ENCODE data around the gene CNPY2.

The CNPY2 gene

DNA sequence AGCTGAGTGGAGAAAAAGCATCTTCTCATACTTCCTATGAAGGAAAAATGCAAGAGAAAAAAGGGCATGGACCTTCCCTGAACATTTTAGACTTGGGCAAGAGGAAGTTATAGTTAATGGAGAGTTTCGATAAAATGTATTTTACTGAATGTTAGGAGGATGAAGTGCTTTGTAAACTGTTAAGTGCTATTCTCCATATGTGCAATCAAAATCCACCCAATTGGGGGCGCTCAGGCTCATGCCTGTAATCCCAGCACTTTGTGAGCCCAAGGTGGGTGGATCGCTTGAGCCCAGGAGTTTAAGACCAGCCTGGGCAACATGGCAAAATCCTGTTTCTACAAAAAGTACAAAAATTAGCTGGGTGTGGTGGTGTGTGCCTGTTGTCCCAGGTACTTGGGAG, 1.9 kb upstream of the CNPY2 start:
- H3K79me1 ChIP-seq (ENCODE audit: low read length) = peaks cover 9% of the 10 kb centered on the region
- peaks cover 12% of the 10 kb centered on the region for H3K79me2 ChIP-seq (ENCODE audit: control insufficient read depth, insufficient read depth, low read length, poor library complexity)
- H4K12ac ChIP-seq (ENCODE audit: low read depth, low read length) = no peak overlapping the region
- H3K4me3 ChIP-seq (ENCODE audit: low read depth, low read length) = no peak overlapping the region
- H4K8ac ChIP-seq (ENCODE audit: low read depth, low read length) = no peak overlapping the region
- no peak overlapping the region for H3K27ac ChIP-seq (ENCODE audit: low read depth, low read length)
- H2BK120ac ChIP-seq (ENCODE audit: insufficient read depth, low read length, poor library complexity) = no peak overlapping the region
- peaks cover 6 to 10% of the 10 kb centered on the region in 2 experiments for H3K36me3 ChIP-seq (ENCODE audit: control insufficient read depth in 1 of 2, insufficient read depth in 2 of 2, low read length in 2 of 2)
- no peak overlapping the region for H2BK12ac ChIP-seq (ENCODE audit: low read length)
- H3K4me2 ChIP-seq (ENCODE audit: low read length) = no peak overlapping the region
- DNase-seq = no peak
- no peak overlapping the region for H3K9ac ChIP-seq (ENCODE audit: low read length)
- H3K27me3 ChIP-seq (ENCODE audit: insufficient read depth, low read length) = no peaks in the 10 kb centered on the region
- H4K91ac ChIP-seq (ENCODE audit: low read depth, low read length) = no peak overlapping the region
- H3K14ac ChIP-seq (ENCODE audit: low read length) = no peak overlapping the region
- no peak overlapping the region for H3K18ac ChIP-seq (ENCODE audit: low read length)
- no peaks in the 10 kb centered on the region for H3K9me3 ChIP-seq (ENCODE audit: insufficient read depth, low read depth, low read length)
- no CpG with 5 or more reads among the region's 3 CpGs for WGBS (ENCODE audit: extremely low coverage, insufficient coverage, insufficient read length)
- H3K4me1 ChIP-seq (ENCODE audit: control insufficient read depth in 1 of 2, insufficient read depth in 2 of 2, low read length in 2 of 2) = peaks cover 6 to 8% of the 10 kb centered on the region in 2 experiments
- no peak overlapping the region for H2AFZ ChIP-seq (ENCODE audit: insufficient read depth, low read length, poor library complexity)
- no peak overlapping the region for H3K23ac ChIP-seq (ENCODE audit: low read length)
- H2AK5ac ChIP-seq (ENCODE audit: low read length) = no peak overlapping the region
- no peak overlapping the region for H2BK5ac ChIP-seq (ENCODE audit: low read depth, low read length, poor library complexity)
- no peak overlapping the region for H3K4ac ChIP-seq (ENCODE audit: low read depth, low read length)

DNA sequence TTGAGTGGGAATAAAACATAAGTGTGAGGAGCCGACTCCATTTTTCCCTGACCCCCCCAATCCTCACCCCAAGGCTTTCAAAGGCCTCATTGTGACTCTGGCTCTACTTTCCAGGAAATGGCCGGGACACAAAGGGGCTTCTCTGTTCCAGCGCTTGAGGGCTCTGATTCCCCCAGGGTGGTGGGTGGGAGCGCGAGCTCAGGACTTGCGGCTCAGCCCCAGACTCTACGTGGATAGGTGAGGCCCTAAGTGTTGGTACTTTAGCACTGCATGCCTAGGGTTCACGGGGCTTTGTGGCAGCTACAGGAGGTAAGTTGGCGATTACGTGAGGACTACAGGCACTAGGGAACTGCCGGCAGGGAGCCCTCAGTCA, 553 bp downstream of the CNPY2 start:
- Histone ChIP-seq H3K4me1 (ENCODE audit: control insufficient read depth in 1 of 2, insufficient read depth in 2 of 2, low read length in 2 of 2) (peaks cover 6 to 8% of the 10 kb centered on the region in 2 experiments), H3K27me3 (ENCODE audit: insufficient read depth, low read length) (no peaks in the 10 kb centered on the region), H3K79me2 (ENCODE audit: control insufficient read depth, insufficient read depth, low read length, poor library complexity) (peaks cover 12% of the 10 kb centered on the region), H4K91ac (ENCODE audit: low read depth, low read length) (peak overlapping the region; percentile 80), H3K79me1 (ENCODE audit: low read length) (peaks cover 9% of the 10 kb centered on the region), H2BK12ac (ENCODE audit: low read length) (no peak overlapping the region), H3K4me3 (ENCODE audit: low read depth, low read length) (peak overlapping the region; percentile 97), H3K4me2 (ENCODE audit: low read length) (peak overlapping the region; percentile 92), H3K14ac (ENCODE audit: low read length) (peak overlapping the region; percentile 95), H3K23ac (ENCODE audit: low read length) (peak overlapping the region; percentile 8), H4K12ac (ENCODE audit: low read depth, low read length) (peak overlapping the region; percentile 71), H3K36me3 (ENCODE audit: control insufficient read depth in 1 of 2, insufficient read depth in 2 of 2, low read length in 2 of 2) (peaks cover 13 to 25% of the 10 kb centered on the region in 2 experiments), H2AFZ (ENCODE audit: insufficient read depth, low read length, poor library complexity) (peak overlapping the region; percentile 80), H3K27ac (ENCODE audit: low read depth, low read length) (peak overlapping the region; percentile 83), H3K4ac (ENCODE audit: low read depth, low read length) (peak overlapping the region; percentile 84), H3K9me3 (ENCODE audit: insufficient read depth, low read depth, low read length) (no peaks in the 10 kb centered on the region), H3K9ac (ENCODE audit: low read length) (peak overlapping the region; percentile 99), H4K8ac (ENCODE audit: low read depth, low read length) (peak overlapping the region; percentile 94), H2BK5ac (ENCODE audit: low read depth, low read length, poor library complexity) (peak overlapping the region; percentile 75), H2AK5ac (ENCODE audit: low read length) (peak overlapping the region; percentile 91), H2BK120ac (ENCODE audit: insufficient read depth, low read length, poor library complexity) (peak overlapping the region; percentile 73), H3K18ac (ENCODE audit: low read length) (peak overlapping the region; percentile 87)
- WGBS (ENCODE audit: extremely low coverage, insufficient coverage, insufficient read length) = no CpG with 5 or more reads among the region's 11 CpGs
- no peak for DNase-seq

DNA sequence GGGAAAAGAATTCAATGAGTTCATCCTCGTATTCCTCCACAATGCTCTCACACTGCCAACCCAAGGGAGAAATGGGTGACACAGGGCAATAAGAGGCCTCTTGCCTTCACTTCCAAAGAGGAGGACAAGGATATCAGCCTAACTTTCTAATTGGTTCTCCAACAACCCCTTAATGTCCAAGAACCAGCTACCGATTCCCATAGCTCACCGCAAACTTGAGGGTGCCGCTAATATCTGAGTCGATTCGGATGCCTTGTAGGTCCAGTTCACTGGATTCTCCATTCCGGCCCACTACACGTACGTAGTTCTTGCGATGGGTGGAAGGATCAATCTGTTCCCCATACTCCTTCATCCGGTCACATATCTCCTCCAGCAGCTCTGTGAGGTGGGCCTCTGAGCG, 4.8 kb downstream of the CNPY2 start:
- Histone ChIP-seq H3K4ac (ENCODE audit: low read depth, low read length) (no peak overlapping the region), H3K27me3 (ENCODE audit: insufficient read depth, low read length) (no peaks in the 10 kb centered on the region), H3K27ac (ENCODE audit: low read depth, low read length) (no peak overlapping the region), H3K36me3 (ENCODE audit: control insufficient read depth in 1 of 2, insufficient read depth in 2 of 2, low read length in 2 of 2) (peaks cover 24 to 46% of the 10 kb centered on the region in 2 experiments), H3K4me1 (ENCODE audit: control insufficient read depth in 1 of 2, insufficient read depth in 2 of 2, low read length in 2 of 2) (peaks cover 4 to 5% of the 10 kb centered on the region in 2 experiments), H4K8ac (ENCODE audit: low read depth, low read length) (no peak overlapping the region), H3K79me1 (ENCODE audit: low read length) (peaks cover 8% of the 10 kb centered on the region), H2BK120ac (ENCODE audit: insufficient read depth, low read length, poor library complexity) (no peak overlapping the region), H3K23ac (ENCODE audit: low read length) (no peak overlapping the region), H3K14ac (ENCODE audit: low read length) (no peak overlapping the region), H3K18ac (ENCODE audit: low read length) (no peak overlapping the region), H3K4me2 (ENCODE audit: low read length) (no peak overlapping the region), H3K4me3 (ENCODE audit: low read depth, low read length) (no peak overlapping the region), H2AFZ (ENCODE audit: insufficient read depth, low read length, poor library complexity) (no peak overlapping the region), H3K9me3 (ENCODE audit: insufficient read depth, low read depth, low read length) (no peaks in the 10 kb centered on the region), H4K12ac (ENCODE audit: low read depth, low read length) (no peak overlapping the region), H2BK5ac (ENCODE audit: low read depth, low read length, poor library complexity) (no peak overlapping the region), H3K79me2 (ENCODE audit: control insufficient read depth, insufficient read depth, low read length, poor library complexity) (peaks cover 12% of the 10 kb centered on the region), H2BK12ac (ENCODE audit: low read length) (no peak overlapping the region), H4K91ac (ENCODE audit: low read depth, low read length) (no peak overlapping the region), H2AK5ac (ENCODE audit: low read length) (no peak overlapping the region), H3K9ac (ENCODE audit: low read length) (no peak overlapping the region)
- WGBS (ENCODE audit: extremely low coverage, insufficient coverage, insufficient read length) = no CpG with 5 or more reads among the region's 12 CpGs
- DNase-seq = no peak

DNA sequence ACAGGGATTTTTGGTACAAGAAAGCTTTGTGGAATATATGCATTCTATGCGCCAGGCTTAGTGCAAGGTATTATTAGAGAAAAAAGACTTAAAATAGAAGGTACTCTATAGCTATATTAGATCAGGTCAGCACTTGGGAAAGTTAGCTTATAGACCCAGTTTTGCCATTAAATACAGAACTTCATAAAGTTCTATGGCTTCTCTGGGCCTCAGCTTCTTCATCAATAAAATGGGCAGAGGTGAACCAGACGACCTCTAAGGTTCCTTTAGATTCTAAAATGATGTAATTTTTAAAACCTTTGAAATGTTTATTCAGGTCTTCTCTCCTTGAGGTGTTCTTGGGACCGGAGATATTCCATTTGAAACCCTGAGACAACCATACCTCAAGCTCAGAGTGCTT, 7.1 kb downstream of the CNPY2 start:
- Histone ChIP-seq H3K4ac (ENCODE audit: low read depth, low read length) (no peak overlapping the region), H3K18ac (ENCODE audit: low read length) (no peak overlapping the region), H3K79me2 (ENCODE audit: control insufficient read depth, insufficient read depth, low read length, poor library complexity) (no peaks in the 10 kb centered on the region), H3K4me2 (ENCODE audit: low read length) (no peak overlapping the region), H2BK5ac (ENCODE audit: low read depth, low read length, poor library complexity) (no peak overlapping the region), H3K4me1 (ENCODE audit: control insufficient read depth in 1 of 2, insufficient read depth in 2 of 2, low read length in 2 of 2) (no peaks in the 10 kb centered on the region), H3K14ac (ENCODE audit: low read length) (no peak overlapping the region), H4K12ac (ENCODE audit: low read depth, low read length) (no peak overlapping the region), H3K9ac (ENCODE audit: low read length) (no peak overlapping the region), H2AFZ (ENCODE audit: insufficient read depth, low read length, poor library complexity) (no peak overlapping the region), H2BK120ac (ENCODE audit: insufficient read depth, low read length, poor library complexity) (no peak overlapping the region), H2AK5ac (ENCODE audit: low read length) (no peak overlapping the region), H4K8ac (ENCODE audit: low read depth, low read length) (no peak overlapping the region), H3K9me3 (ENCODE audit: insufficient read depth, low read depth, low read length) (no peaks in the 10 kb centered on the region), H3K23ac (ENCODE audit: low read length) (no peak overlapping the region), H3K27ac (ENCODE audit: low read depth, low read length) (no peak overlapping the region), H3K36me3 (ENCODE audit: control insufficient read depth in 1 of 2, insufficient read depth in 2 of 2, low read length in 2 of 2) (peaks cover 34 to 54% of the 10 kb centered on the region in 2 experiments), H2BK12ac (ENCODE audit: low read length) (no peak overlapping the region), H3K4me3 (ENCODE audit: low read depth, low read length) (no peak overlapping the region), H3K79me1 (ENCODE audit: low read length) (no peaks in the 10 kb centered on the region), H4K91ac (ENCODE audit: low read depth, low read length) (no peak overlapping the region), H3K27me3 (ENCODE audit: insufficient read depth, low read length) (no peaks in the 10 kb centered on the region)
- DNase-seq = no peak
- WGBS (ENCODE audit: extremely low coverage, insufficient coverage, insufficient read length) = no CpG with 5 or more reads among the region's 3 CpGs
